Prostate gland (tissue), 2 donors: ENCODE results near the gene DHX35.

Source experiments
- POLR2AphosphoS5 ChIP-seq: sonication (generic); formaldehyde crosslinking; IDR thresholded peaks from one replicate; pipeline ENCODE4 v1.6.1; 2017; ENCODE audit warnings: antibody characterized with exemption
- TF ChIP-seq, protein P1 (sequence below), 4 experiments: fragments of 200-600 bp in 2 of 4; fragments of 450-650 bp in 2 of 4; sonication (generic) in 2 of 4; IDR thresholded peaks; 1 replicate in 3 of 4; 2 replicates in 1 of 4; pipeline ENCODE4 v1.5.1; 2016 to 2019; ENCODE audit warnings: antibody characterized with exemption in 4 of 4, mild to moderate bottlenecking in 2 of 4, moderate library complexity in 2 of 4

DNA sequence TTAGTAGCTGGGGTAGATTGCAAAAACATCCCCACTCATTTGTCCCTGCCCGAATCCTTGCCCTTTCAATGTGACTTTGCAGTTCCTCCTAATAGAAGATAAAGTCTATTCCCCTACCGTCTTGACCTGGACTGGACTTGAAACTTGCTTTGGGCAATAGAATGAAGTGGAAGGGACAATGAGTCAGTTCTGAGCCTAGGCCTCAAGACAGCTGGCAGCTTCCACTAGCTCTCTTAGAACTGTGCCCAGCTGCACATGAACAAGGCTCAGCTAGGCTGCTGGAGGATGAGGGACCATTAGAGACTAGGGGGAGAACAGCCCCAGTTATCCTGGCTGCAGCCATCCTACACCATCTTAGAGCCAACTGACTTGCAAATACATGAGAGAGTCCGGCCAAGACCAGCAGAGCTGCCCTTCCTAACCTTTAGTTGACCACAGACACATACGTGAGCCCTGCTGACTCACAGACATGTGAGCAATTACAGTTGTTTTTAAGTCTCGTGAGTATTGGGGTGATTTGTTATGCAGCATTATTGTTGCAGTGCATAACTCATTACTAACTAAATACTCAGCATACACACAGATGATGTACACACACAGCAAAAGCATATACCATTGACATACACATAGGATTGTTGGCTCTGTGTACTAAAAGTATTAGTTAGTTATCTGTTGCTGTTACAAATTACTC, 105.5 kb downstream of the DHX35 start:
- no peak for TF ChIP-seq POLR2AphosphoS5
- TF ChIP-seq, protein P1, sequence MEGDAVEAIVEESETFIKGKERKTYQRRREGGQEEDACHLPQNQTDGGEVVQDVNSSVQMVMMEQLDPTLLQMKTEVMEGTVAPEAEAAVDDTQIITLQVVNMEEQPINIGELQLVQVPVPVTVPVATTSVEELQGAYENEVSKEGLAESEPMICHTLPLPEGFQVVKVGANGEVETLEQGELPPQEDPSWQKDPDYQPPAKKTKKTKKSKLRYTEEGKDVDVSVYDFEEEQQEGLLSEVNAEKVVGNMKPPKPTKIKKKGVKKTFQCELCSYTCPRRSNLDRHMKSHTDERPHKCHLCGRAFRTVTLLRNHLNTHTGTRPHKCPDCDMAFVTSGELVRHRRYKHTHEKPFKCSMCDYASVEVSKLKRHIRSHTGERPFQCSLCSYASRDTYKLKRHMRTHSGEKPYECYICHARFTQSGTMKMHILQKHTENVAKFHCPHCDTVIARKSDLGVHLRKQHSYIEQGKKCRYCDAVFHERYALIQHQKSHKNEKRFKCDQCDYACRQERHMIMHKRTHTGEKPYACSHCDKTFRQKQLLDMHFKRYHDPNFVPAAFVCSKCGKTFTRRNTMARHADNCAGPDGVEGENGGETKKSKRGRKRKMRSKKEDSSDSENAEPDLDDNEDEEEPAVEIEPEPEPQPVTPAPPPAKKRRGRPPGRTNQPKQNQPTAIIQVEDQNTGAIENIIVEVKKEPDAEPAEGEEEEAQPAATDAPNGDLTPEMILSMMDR (IDR thresholded peaks at IDR 0.05), result no peak
